DMS79 treated with DMSO at 0.1 percent for 48 hours (cell line): ENCODE measurements around the gene COL4A2.

ENCODE experiments used
- DNase-seq: peaks from one replicate; lab custom pipeline; 2025; lab: John Stamatoyannopoulos, UW

The COL4A2 gene

GRCh38 chr13:110402299-110403069 lies 95.4 kb downstream of the COL4A2 start:
- no peak for DNase-seq

- no peak for DNase-seq
Measured at GRCh38 chr13:110403315-110403714, 96.2 kb downstream of the COL4A2 start.

- DNase-seq: no peak
Measured at GRCh38 chr13:110403721-110404120, 96.6 kb downstream of the COL4A2 start.

DNA sequence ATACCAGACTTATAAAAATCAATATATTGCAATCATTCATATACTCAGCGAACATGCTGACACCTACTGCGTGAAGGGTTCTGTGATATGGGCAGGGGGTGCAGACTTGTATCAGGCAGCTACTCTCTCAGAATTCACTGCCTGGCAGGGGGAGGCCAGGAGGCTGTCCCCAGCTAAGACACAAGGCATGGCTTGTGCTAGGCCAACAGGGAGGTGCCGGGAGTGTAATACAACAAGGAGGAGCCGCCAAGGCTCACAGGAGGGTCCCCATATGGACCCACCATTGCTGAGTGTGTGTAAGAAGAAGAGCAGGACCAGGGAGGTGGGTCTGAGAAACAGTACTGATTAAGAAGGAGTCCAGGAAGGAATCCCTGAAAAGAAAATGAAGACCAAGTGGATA lies 97.2 kb downstream of the COL4A2 start:
- no peak for DNase-seq

DNA sequence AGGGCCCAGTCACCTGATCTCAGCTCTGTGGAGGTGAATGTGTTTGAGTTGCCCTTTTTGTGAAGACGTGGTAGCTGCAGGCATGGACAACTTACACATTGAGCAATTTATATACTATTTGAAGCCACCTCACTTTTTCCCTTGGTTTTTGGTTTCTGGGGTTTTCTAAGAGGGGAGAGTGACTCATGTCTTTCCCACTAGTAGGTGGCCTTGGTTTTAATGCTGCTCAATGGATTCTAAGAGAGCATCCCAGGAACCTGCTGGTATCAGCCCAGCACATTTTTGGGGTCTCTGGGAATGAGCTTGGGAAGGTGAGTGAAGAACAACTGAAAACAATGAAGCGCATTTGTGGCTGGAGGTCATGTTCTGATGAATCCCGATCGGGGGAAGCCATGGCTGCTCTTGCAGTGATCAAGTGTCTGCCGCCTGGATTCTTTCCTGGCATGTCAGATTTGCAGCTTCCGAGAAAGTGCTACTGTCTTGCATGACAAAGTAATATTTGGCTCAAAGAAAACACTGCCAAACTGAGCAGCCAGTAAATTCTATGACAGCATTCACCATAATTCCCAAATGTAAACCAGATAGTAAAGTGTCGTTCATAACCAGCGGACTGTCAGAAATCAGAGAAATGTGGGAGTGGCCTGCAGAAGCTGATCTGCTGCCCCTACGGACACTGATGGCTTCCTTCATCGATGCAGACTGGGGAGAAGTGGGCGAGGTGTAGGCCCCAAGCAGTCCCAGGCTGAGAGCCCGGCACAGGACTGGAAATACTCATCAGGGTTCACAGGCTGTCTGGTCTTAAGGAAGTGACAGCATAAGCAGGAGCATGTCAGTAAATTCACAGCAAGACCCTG lies 98.7 kb downstream of the COL4A2 start:
- no peak for DNase-seq

DNA sequence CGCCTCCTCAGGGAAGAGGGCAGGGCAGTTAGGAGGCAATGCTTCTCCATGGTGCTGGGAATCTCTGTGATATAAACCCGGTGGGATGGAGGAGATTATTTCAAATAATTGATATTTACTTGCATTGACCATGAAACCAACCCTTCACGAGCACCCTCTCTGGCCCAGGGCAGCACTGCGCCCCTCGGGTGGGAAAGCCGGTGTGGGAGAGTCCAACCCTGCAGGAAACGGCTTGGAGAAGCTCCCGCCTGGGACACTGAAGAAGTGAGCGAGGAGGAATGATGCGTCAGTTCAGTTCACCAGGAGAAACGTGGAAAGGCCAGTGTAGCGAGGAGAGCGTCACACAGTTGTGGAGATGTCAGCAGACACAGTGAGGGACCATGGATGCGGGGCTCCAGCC lies 99.9 kb downstream of the COL4A2 start:
- DNase-seq: no peak

GRCh38 chr13:110407531-110407930 lies 100.4 kb downstream of the COL4A2 start:
- no peak for DNase-seq

DNA sequence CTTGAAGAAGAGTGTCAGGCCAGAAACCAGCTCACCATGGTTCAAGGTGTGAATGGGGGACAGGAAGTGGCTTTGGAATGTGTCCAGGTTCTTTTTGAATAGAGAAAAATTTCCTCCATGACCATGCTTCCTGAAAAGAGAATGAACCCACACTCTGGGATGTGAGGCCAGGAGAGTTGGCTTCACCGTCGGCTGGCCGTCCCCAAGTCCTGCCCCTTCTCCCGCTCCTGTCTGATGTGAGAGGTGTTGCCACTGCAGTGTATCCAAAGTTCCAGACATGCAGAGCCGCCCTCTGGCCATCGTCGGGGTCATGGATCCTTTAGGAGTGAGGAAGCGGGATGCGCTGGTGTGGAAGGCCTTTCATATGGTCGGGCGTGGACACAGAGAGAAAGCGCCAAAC lies 101.2 kb downstream of the COL4A2 start:
- DNase-seq: no peak

DNA sequence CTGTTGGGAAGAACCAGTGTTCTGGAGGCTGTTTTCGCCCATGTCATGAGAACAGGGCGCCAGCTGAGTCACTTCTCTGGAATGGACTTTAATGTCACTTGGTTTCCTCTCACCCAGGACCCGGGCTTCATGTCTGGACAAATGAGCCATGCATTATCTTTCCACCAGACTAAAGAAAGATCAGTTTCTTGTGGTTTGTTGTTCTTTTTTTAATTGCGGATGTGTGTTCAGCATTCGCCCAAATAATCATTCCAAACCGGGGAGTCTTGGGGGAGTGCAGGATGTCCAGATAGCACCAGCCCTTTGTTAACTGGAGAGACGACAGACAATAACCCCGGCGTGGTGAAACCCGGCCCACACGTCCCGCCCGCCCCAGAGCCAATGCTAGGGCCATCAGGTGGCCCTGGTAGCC lies 102.5 kb downstream of the COL4A2 start:
- no peak for DNase-seq

DNA sequence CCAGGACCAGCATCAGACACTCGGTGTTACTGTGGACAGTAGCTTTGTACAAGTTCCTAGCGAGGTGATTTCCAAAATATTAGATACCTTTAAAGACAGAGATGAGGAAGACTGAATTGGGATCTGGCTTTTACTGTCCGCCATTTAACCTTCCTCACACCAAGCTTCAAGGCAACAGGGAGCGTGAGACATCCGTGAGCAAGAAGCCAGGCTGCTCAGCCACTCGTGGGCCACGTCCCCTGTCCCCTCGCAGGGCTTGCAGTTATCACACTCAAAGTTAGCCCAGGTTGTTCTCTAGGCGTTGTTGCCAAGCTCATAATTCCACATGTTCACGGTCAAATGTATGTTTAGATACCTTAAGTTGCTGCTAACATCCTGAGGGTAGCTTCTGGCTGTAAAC lies 102.9 kb downstream of the COL4A2 start:
- DNase-seq: no peak

GRCh38 chr13:110410936-110411687 lies 104.0 kb downstream of the COL4A2 start:
- no peak for DNase-seq

- DNase-seq: no peak
Measured at GRCh38 chr13:110411688-110412059, 104.6 kb downstream of the COL4A2 start.

GRCh38 chr13:110412132-110412914 lies 105.2 kb downstream of the COL4A2 start:
- peak; percentile 80 for DNase-seq

- no peak for DNase-seq
Measured at GRCh38 chr13:110413016-110413675, 106.1 kb downstream of the COL4A2 start.

GRCh38 chr13:110413676-110414040 lies 106.6 kb downstream of the COL4A2 start:
- DNase-seq: no peak

GRCh38 chr13:110414283-110414682 lies 107.2 kb downstream of the COL4A2 start:
- DNase-seq: peak; percentile 37

- no peak for DNase-seq
Measured at GRCh38 chr13:110414931-110415330, 107.8 kb downstream of the COL4A2 start.

- DNase-seq: no peak
Measured at GRCh38 chr13:110415669-110416068, 108.6 kb downstream of the COL4A2 start.

- DNase-seq: no peak
Measured at GRCh38 chr13:110416131-110417025, 109.3 kb downstream of the COL4A2 start.

GRCh38 chr13:110418944-110419343 lies 111.9 kb downstream of the COL4A2 start:
- DNase-seq: no peak
